D341Med (cell line): ENCODE results near the gene CD3E.

ENCODE experiments used
- DNase-seq: peaks from one replicate; pipeline ENCODE4 v3.0.0; 2012; ENCODE audit warnings: low spot score

CD3E gene

GRCh38 chr11:118328745-118329144 lies 24.2 kb downstream of the CD3E start:
- DNase-seq: no peak

DNA sequence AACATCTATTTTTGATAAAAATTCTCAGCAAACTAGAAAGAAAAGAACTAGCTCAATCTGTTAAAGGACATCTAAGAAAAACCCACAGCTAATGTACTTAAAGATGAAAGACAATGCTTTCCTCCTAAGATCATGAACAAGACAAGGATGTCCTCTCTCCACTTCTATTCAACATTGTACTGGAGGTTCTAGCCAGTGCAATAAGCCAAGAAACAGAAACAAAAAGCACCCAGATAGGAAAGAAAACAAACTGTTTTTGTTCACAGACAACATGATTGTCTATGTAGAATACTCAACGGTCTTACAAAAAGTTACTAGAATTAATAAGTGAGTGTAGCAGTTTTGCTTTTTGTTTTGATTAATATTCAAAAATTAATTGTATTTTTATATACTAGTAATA lies 30.2 kb downstream of the CD3E start:
- no peak for DNase-seq

- DNase-seq: no peak
Observed at GRCh38 chr11:118338637-118339061, 34.1 kb downstream of the CD3E start.

- no peak for DNase-seq
Observed at GRCh38 chr11:118339281-118339961, 34.9 kb downstream of the CD3E start.

GRCh38 chr11:118340449-118340848 lies 35.9 kb downstream of the CD3E start:
- no peak for DNase-seq

DNA sequence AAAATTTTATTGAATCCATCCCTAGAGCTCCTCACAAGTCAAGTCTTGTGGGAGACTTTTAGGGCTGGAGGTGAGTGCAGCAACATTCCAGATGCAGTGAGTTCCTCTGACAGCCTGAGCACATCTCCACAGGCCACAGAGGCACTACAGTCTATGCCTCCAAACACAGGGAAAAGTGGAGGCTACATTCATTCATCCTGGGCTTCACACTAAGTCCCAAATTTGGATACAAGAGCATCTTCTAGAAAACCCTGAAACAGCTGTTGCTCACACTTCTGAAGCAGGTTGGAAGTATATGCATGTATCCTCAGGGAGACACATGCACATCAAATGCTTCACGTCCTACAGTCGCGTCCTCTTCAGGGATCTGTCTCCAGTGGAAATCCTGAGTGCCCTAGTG lies 36.7 kb downstream of the CD3E start:
- no peak for DNase-seq

GRCh38 chr11:118341815-118342489 lies 37.4 kb downstream of the CD3E start:
- DNase-seq: no peak

DNA sequence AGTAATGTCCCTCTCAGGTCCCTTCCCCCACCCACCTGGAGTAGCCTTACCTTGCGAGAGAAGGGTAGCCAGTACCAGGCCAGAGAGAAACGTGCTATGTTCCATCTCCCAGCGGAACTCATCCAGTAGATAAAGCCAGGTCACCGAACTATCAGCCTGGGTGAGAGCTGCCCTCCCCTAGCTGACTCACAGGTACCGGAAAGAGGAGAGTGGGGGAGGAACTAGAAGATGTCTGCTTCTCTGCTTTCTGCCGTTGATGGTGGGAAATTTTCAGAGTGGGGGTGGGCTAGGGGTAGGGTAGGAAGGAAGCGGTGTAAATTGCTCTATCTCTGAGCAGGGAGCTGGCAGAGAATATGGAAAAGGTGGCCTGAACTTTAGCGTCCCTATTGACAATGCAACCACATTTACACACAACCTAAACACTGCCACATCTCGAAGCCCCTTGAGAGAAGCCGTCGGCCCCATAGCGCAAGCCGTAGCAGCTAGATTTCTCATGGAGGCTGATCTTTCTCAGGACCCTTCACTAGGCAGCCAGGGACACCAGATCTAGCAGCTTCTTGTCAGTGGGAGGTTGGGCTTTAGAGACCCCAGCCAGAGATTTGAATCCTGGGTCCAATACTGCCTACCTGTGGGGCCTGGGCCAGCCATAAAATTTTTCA lies 38.1 kb downstream of the CD3E start, which contains the start of gene CD3D:
Gene CD3D, minus strand, starts transcription at position 203 of the 659 bp plus-strand sequence. Its CDS starts 98 bp downstream, at position 105.
- no peak for DNase-seq

DNA sequence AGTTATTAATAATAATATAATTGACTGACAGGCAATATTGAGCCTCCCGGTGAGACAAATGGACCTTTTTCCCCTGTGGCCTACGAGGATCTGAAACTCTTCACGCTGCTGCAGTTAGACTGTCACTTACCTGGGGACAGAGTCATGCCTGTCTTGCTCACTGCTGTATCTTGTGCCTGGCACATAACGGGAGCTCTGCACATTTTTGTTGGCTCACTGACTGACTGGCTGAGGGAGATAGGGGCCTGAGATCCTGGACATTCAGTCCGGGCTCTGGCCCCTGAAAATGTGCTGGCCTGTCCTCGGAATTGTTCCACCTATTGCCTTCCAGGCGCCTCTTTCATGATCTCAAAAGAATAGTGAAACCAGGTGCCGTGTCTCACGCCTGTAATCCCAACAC lies 38.7 kb downstream of the CD3E start:
- DNase-seq: no peak

GRCh38 chr11:118343981-118344515 lies 39.5 kb downstream of the CD3E start, which contains the start of gene CD3G:
TSS of gene CD3G (plus strand) at chr11:118344344. CDS start at chr11:118344424, 80 bp downstream.
- no peak for DNase-seq

DNA sequence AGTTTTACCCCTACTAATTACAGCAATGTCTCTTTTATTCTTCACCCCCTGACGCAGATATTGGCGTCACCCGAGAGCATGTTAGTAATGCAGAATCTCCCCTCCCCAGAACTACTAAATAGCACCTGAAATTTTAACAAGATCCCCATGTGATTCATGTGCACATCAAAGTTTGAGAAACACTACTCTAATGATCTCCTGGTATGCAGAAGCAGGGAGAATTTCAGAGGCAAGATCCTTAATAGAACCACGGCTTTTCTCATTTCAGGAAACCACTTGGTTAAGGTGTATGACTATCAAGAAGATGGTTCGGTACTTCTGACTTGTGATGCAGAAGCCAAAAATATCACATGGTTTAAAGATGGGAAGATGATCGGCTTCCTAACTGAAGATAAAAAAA lies 44.9 kb downstream of the CD3E start:
- DNase-seq: no peak

DNA sequence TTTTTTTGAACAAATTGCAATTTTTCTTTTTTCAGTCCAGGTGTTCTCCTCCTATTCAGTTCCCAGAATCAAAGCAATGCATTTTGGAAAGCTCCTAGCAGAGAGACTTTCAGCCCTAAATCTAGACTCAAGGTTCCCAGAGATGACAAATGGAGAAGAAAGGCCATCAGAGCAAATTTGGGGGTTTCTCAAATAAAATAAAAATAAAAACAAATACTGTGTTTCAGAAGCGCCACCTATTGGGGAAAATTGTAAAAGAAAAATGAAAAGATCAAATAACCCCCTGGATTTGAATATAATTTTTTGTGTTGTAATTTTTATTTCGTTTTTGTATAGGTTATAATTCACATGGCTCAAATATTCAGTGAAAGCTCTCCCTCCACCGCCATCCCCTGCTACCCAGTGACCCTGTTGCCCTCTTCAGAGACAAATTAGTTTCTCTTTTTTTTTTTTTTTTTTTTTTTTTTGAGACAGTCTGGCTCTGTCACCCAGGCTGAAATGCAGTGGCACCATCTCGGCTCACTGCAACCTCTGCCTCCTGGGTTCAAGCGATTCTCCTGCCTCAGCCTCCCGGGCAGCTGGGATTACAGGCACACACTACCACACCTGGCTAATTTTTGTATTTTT lies 48.7 kb downstream of the CD3E start:
- no peak for DNase-seq

GRCh38 chr11:118358071-118358470 lies 53.5 kb downstream of the CD3E start:
- no peak for DNase-seq

GRCh38 chr11:118359295-118359958 lies 54.9 kb downstream of the CD3E start, which contains the start of gene UBE4A:
TSS of gene UBE4A (plus strand) at chr11:118359600. CDS start at chr11:118365081, 5,481 bp downstream.
- peak; percentile 93 for DNase-seq

DNA sequence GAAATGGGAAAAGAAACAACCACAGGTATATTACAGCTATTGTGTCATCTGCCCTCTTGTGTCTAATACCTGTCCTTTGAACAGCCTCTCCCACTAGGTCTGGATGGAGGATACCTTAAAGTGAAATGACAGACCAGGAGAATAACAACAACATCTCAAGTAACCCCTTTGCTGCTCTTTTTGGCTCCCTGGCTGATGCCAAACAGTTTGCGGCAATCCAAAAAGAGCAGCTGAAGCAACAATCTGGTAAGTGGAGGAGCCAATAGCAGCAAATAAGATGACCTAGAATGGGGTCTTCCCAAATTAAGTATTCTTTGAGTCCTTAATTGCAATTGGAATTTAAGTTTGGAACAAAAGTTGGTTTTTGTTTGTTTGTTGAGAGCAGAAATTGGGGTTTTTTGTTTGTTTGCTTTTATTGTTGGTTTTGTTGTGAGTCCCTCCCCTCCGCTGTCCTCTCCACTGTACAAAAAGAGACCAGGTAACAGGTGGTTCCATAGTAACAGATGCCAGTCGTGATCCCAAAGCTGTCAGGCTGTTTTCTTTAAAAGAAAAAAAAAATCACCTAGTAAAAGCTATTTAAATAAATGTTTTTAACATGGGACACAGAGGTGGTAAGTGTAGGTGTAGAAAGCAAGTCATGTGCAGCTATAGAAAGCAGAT lies 60.6 kb downstream of the CD3E start:
- DNase-seq: no peak
